GM18520 (cell line): ENCODE measurements around the gene AHR.
"Not testable (repeated sequence)": the region's sequence is repeated elsewhere in the genome, so short reads cannot be mapped to it uniquely, and the experiment has no call there.

Experiments
- ATAC-seq: cut with Tn5 transposase; IDR thresholded peaks from one replicate; pipeline ENCODE4 v1.9.1; 2021; ENCODE audit not compliant: unreplicated experiment

AHR gene

DNA sequence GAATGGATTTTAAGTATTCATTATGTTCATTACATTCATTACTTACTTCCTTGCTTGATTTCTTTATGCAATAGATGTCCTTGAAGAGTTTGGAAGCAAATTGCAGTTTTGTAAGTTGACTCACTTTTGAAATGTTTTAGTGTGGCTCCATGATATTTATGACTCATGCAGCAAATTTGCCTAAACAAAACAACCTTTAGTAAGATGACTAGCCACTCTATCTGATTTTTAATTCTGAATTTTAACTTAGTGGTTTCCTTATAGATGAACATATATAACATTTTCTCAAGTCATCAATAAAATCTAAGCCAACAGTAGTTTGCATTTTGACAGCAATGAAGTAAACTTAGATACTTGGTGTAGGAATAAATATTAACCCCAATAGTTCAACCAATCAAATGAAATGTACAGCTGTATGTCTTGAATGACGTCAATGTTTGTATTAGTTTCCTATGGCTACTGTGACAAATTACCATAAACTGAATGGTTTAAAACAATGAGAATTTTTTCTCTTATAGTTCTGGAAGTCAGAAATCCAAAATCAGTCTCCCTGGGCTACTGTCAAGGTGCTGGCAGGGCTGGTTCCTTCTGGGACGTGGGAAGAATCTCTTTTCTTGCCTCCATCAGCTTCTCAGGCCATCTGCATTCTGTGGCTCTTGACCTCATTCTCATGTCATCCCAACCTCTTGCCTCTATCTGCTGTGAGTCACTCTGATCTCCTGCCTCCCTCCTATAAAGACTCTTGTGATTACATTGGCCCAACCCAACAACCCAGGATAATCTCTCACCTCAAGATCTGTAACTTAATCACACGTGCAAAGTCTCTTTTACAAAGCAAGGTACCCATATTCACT is 73.4 kb downstream of the AHR start:
- no peak for ATAC-seq

DNA sequence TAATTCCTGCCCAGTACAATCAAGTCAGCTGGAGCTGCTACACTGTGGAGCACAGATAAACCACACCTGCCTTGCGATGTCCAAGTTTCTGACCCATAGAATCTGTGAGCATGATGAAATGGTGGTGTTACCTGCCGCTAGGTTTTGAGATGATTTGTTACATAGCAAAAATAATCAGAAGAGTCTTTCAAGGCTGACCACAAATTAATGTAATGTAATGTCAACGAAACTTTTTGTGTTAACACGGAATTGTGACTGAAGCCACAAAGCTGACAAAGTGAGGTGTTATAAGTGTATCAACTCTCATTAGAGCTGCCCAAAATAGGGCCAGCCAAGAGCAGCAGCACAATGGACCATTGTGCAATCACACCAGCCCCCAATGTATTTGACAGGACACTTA is 75.7 kb downstream of the AHR start:
- ATAC-seq = no peak

DNA sequence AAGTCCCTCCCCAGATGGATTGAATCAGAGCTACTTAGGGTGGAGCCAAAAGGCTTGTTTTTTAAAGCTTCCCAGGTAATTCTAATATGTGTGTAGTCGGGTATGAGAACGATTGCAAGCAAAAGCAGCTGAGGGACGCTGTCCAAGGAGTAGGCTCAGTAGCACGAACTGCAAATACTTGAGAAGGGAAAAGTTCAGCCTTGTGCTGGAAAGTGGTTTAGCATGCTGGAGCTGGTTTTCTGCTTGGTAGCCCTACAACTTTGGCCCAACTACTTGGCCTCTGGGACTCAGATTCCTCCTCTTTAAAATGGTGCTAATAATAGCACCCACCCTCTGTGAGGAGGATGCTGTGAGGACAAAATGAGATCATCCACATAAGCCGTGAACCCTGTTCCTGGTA is 76.2 kb downstream of the AHR start:
- no peak for ATAC-seq

DNA sequence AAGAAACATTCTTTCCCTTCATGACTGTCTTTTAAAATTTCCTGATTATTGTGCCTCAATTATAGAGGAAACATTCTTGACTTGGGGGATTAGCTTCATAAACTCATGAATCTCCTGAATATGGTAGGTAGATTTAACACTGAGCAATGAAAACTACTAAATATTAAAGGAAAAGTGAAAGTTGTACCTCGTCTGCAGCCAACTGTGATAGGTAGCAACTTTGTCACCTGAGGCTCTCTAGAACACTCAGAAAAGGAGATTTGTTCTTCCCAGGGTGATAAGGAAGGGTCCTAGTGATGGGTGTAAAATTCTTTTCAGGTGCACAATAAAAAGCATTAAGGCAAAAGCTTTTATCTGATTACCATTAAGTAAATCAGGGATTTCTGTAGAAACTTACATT is 78.1 kb downstream of the AHR start:
- no peak for ATAC-seq

DNA sequence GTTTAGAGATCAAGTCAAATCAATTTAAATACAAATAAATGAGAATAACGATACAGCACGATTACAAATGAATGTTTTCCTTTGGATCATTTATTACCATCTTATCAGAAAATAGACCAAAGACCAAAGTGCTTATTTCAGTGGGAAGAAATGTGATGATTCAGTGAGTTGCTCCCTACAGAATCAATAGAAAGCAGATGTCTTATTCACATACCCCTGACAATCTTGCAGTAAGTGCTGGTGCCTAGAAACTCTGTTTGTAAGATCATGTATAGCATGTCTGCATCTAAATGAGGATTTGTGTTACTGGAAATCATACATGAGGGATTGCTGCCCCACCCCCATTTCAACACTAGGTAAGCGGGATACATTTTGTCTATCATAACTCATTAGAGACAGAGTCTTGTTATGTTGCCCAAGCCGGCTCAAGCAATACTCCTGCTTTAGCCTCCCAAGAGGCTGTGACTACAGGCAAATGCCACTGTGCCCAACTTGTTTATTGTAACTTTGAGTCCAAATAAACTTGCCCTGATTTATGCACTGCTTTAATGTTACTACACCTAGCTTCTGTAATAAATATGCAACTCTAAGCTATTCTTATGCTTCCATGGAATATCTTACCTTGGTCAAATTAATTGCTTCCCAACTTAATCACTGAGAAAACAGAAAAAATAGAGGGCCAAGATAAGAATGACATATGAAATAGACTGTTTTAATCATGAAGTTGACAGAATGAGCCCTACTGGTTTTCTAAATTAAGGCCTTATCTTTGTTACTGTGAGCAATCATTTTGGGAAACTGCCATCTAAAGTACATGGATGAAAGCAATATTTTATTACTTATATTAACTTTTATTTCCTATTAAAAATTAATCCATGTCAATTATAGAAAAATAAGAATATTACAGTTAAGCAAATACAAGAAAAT is 82.5 kb downstream of the AHR start:
- ATAC-seq = no peak

DNA sequence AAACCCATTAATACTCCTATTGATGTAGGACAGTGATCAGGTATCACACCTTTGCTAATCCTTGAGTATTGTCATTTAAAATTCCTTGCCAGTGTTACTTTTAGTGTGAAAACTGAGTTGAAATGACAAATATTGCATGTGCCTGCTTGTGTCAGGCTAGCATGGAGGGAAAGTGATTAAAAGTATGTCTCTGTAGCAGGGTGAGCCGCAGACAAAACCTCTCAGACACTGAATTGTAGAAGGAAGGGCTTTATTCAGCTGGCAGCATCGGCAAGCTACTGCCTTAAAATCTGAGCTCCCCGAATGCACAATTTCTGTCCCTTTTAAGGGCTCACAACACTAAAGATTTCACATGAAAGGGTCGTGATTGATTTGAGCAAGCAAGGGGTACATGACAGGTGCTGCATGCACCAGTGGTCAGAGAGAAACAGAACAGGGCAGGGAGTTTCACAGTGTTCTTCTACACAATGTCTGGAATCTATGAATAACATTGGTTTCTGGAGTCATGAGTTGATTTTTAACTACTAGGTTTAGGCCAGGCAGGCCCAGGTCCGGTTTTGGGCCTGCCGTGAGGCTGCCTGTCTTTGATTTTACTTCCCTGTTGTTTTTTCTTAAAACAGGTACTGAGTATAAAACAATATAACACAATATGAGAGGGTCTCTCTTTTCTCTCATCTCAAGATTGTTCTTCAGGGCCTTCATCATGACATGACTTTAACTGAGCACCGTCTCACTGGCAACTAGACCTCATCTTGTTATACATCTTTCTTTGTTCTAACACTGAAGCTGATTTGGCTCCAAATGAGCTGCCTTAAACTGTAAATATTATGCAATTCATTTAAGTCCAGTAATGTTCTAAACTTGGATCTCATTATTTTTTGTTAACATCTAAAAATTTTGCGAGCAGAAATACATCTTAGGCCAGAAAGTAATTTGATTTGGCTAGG is 84.2 kb downstream of the AHR start:
- not testable (repeated sequence) for ATAC-seq

DNA sequence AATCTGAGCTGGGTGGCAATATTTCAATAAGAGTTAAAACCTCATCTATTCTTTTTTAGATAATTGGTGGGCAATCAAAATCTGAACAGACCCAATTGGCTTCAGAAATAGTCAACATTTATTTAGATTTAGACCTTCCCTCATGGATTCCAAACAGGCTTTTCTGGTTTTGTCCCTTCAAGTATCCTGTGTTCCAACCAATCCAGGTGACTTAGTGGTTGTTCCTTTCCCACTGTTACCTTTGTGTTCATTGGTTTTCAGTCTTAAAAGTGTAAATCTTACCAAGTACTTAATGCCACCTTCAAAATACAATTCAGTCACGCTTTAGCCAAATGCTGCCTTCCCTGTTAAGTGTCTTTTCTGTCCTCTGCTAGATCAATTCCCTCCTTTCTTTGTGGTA is 85.9 kb downstream of the AHR start:
- ATAC-seq = no peak

DNA sequence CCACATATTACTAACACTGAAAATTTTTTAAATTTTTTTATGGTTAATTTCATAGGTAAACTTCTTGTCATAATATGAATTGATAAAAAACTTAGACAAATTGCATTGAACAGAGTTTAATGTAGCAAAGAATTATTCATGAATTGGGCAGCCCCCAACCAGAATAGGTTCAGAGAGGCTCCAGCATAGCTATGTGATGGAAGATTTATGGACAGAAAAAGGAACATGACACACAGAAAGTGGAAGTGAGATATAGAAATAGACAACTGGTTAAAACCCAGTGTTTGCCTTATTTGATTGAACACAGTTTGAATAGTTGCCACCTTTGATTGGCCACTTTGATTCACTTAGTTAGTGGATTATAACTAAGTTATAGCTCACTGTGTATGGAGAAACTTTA is 87.2 kb downstream of the AHR start:
- ATAC-seq = no peak

DNA sequence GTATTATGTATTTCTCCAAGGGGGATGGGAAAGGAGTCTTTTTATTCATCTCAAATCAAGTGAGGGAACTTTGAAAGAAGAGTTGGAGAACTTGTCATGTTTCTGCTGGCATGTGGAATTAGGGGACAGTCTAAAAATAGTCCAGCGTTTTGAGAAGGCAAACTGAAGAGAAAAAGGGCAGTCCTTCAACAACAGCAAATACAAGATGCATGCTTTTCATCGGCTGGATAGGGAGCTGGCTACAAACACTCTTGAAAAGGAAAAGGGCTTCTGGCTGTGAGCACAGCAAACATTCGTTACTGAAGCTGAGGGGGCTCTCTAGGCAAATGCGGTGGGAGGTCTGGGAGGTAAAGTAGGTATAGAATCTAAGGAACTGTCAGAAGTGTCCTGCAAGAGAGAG is 91.9 kb downstream of the AHR start:
- ATAC-seq = no peak

DNA sequence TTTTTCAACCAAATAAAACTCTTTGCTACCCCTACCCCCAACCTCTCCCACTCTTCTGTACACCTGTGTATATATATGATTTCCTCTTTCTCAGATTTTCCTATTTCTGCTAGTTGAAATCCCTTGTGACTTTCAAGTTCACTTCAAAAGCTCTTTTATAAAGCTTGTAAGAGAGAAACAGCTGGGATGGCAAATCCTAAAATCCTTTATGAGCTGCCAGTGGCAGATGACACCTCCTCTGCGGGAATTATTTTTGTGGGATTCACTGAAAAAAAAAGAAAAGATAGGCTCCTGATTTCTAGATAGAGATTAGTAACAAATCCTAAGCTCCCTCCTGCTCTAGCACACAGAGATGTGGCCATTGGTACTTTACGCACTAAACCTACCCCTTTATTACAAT is 92.9 kb downstream of the AHR start:
- ATAC-seq = no peak

DNA sequence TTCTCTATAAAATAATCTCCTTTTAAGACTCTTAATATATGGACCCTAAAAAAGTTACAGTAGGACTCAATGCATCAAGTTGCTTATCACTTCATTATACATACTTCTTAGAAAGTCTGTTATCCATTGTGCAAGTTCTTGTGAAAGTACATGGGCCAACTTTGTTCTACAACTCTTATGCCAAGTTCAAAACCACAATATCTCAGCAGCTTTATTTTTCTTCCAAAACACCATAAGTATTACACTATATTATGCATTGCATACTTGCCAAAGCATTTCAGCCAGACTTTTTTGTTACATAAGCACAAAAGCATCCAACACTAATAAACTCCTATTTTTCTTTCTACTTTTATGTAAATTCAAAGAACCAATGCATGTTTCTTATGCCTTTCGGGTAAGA is 94.4 kb downstream of the AHR start:
- ATAC-seq = no peak

DNA sequence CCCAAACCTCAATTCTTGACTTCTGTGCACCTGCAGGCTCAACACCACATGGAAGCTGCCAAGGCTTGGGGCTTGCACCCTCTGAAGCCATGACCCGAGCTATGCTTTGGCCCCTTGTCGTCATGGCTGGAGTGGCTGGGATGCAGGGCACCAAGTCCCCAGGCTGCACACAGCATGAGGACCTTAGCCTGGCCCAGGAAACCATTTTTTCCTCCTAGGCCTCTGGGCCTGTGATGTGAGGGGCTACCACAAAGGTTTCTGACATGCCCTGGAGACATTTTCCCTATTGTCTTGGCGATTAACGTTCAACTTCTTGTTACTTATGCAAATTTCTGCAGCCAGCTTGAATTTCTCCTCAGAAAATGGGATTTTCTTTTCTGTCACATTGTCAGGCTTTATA is 96.1 kb downstream of the AHR start:
- ATAC-seq = not testable (repeated sequence)
